Muscle layer of duodenum (tissue), 2 donors: ENCODE measurements around the gene AK8.

Experiments used
- H3K27ac ChIP-seq: one replicate; pipeline ENCODE4 v1.7.0; 2013; ENCODE audit warnings: mild to moderate bottlenecking, low read length
- H3K27me3 ChIP-seq: one replicate; pipeline ENCODE4 v1.7.0; 2013; ENCODE audit warnings: low read depth, mild to moderate bottlenecking, control low read depth, low read length
- H3K36me3 ChIP-seq, 2 donors: one replicate each; pipeline ENCODE4 v1.7.0; 2013; ENCODE audit warnings: low read length in 2 of 2, control low read depth in 1 of 2, mild to moderate bottlenecking in 1 of 2; ENCODE audit not compliant: insufficient read depth in 2 of 2, control insufficient read depth in 1 of 2
- H3K4me1 ChIP-seq, 2 donors: one replicate each; pipeline ENCODE4 v1.7.0; 2013; ENCODE audit warnings: low read length in 2 of 2, mild to moderate bottlenecking in 2 of 2, control low read depth in 1 of 2, moderate library complexity in 1 of 2; ENCODE audit not compliant: insufficient read depth in 2 of 2, control insufficient read depth in 1 of 2
- H3K4me3 ChIP-seq, 2 donors: one replicate each; pipeline ENCODE4 v1.7.0; 2013; ENCODE audit warnings: low read length in 2 of 2, low read depth in 1 of 2, mild to moderate bottlenecking in 1 of 2
- H3K9me3 ChIP-seq, 2 donors: one replicate each; pipeline ENCODE4 v1.7.0; 2013; ENCODE audit warnings: low read length in 2 of 2, control low read depth in 1 of 2, mild to moderate bottlenecking in 1 of 2; ENCODE audit not compliant: control insufficient read depth in 1 of 2
- donor health status: healthy.

AK8 gene

GRCh38 chr9:132791699-132792240 is 86.3 kb downstream of the AK8 start:
- peaks cover 3% of the 10 kb centered on the region for H3K27me3 ChIP-seq
- peaks cover 0 to 10% of the 10 kb centered on the region in 2 donors for H3K9me3 ChIP-seq
- H3K36me3 ChIP-seq = no peaks in the 10 kb centered on the region
- no peaks in the 10 kb centered on the region for H3K4me1 ChIP-seq
- no peak overlapping the region for H3K27ac ChIP-seq
- no peak overlapping the region for H3K4me3 ChIP-seq

- H3K4me3 ChIP-seq = no peak overlapping the region
- no peaks in the 10 kb centered on the region for H3K4me1 ChIP-seq
- no peaks in the 10 kb centered on the region for H3K27me3 ChIP-seq
- peaks cover 0 to 10% of the 10 kb centered on the region in 2 donors for H3K9me3 ChIP-seq
- no peaks in the 10 kb centered on the region for H3K36me3 ChIP-seq
- no peak overlapping the region for H3K27ac ChIP-seq
Observed at GRCh38 chr9:132789719-132790118, 88.4 kb downstream of the AK8 start.

GRCh38 chr9:132788378-132788777 is 89.7 kb downstream of the AK8 start:
- Histone ChIP-seq H3K27ac (no peak overlapping the region), H3K36me3 (no peaks in the 10 kb centered on the region), H3K4me3 (no peak overlapping the region)

GRCh38 chr9:132787748-132788159 is 90.3 kb downstream of the AK8 start:
- H3K27ac ChIP-seq = no peak overlapping the region
- H3K4me3 ChIP-seq = no peak overlapping the region
- H3K4me1 ChIP-seq = no peaks in the 10 kb centered on the region
- H3K36me3 ChIP-seq = no peaks in the 10 kb centered on the region
- H3K9me3 ChIP-seq = peaks cover 0 to 10% of the 10 kb centered on the region in 2 donors
- no peaks in the 10 kb centered on the region for H3K27me3 ChIP-seq

More at GRCh38 chr9:132788378-132788777, 89.7 kb downstream of the AK8 start:
- Histone ChIP-seq H3K27me3 (no peaks in the 10 kb centered on the region), H3K9me3 (peaks cover 0 to 10% of the 10 kb centered on the region in 2 donors), H3K4me1 (no peaks in the 10 kb centered on the region)

GRCh38 chr9:132784286-132784830 is 93.7 kb downstream of the AK8 start:
- no peaks in the 10 kb centered on the region for H3K27me3 ChIP-seq
- H3K4me3 ChIP-seq = no peak overlapping the region
- H3K4me1 ChIP-seq = no peaks in the 10 kb centered on the region
- no peaks in the 10 kb centered on the region for H3K36me3 ChIP-seq
- H3K27ac ChIP-seq = no peak overlapping the region
- peaks cover 0 to 10% of the 10 kb centered on the region in 2 donors for H3K9me3 ChIP-seq

GRCh38 chr9:132783006-132783405 is 95.1 kb downstream of the AK8 start:
- H3K27ac ChIP-seq = no peak overlapping the region
- no peaks in the 10 kb centered on the region for H3K36me3 ChIP-seq
- no peaks in the 10 kb centered on the region for H3K27me3 ChIP-seq
- H3K4me3 ChIP-seq = no peak overlapping the region
- H3K4me1 ChIP-seq = no peaks in the 10 kb centered on the region
- peaks cover 0 to 3% of the 10 kb centered on the region in 2 donors for H3K9me3 ChIP-seq

- no peak overlapping the region for H3K4me3 ChIP-seq
- H3K36me3 ChIP-seq = no peaks in the 10 kb centered on the region
- no peaks in the 10 kb centered on the region for H3K9me3 ChIP-seq
- no peaks in the 10 kb centered on the region for H3K27me3 ChIP-seq
- no peak overlapping the region for H3K27ac ChIP-seq
- H3K4me1 ChIP-seq = no peaks in the 10 kb centered on the region
Observed at GRCh38 chr9:132782037-132782436, 96.0 kb downstream of the AK8 start.

- no peaks in the 10 kb centered on the region for H3K27me3 ChIP-seq
- H3K4me3 ChIP-seq = no peak overlapping the region
- H3K9me3 ChIP-seq = no peaks in the 10 kb centered on the region
- no peak overlapping the region for H3K27ac ChIP-seq
- H3K36me3 ChIP-seq = no peaks in the 10 kb centered on the region
- no peaks in the 10 kb centered on the region for H3K4me1 ChIP-seq
Observed at GRCh38 chr9:132780230-132781007, 97.7 kb downstream of the AK8 start.

GRCh38 chr9:132776891-132777290 is 101.2 kb downstream of the AK8 start:
- no peak overlapping the region for H3K27ac ChIP-seq
- no peaks in the 10 kb centered on the region for H3K36me3 ChIP-seq
- H3K4me1 ChIP-seq = no peaks in the 10 kb centered on the region
- no peak overlapping the region for H3K4me3 ChIP-seq
- no peaks in the 10 kb centered on the region for H3K9me3 ChIP-seq
- H3K27me3 ChIP-seq = no peaks in the 10 kb centered on the region

GRCh38 chr9:132776268-132776667 is 101.8 kb downstream of the AK8 start:
- Histone ChIP-seq H3K4me3 (no peak overlapping the region), H3K27me3 (no peaks in the 10 kb centered on the region), H3K27ac (no peak overlapping the region), H3K9me3 (no peaks in the 10 kb centered on the region), H3K4me1 (no peaks in the 10 kb centered on the region), H3K36me3 (no peaks in the 10 kb centered on the region)

- peaks cover 0 to 3% of the 10 kb centered on the region in 2 donors for H3K4me1 ChIP-seq
Observed at GRCh38 chr9:132775720-132776119, 102.4 kb downstream of the AK8 start.

More at GRCh38 chr9:132775720-132776119, 102.4 kb downstream of the AK8 start:
- Histone ChIP-seq H3K4me3 (no peak overlapping the region), H3K27ac (no peak overlapping the region), H3K27me3 (no peaks in the 10 kb centered on the region), H3K9me3 (no peaks in the 10 kb centered on the region), H3K36me3 (no peaks in the 10 kb centered on the region)
